ENCODE measurements around the gene MZB1.

MZB1 gene

GRCh38 chr5:139340051-139340450, 49.7 kb downstream of the MZB1 start:
- DNase-seq (ENCODE audit: low spot score) (no peak), FAIRE-seq (no peak)
